GM12878 (cell line): ENCODE data around the gene NDUFB2.

Experiments
- CHD2 ChIP-seq: IDR thresholded peaks from 2 replicates; pipeline ENCODE4 v1.6.1; 2011; ENCODE audit warnings: low read depth, low read length, improper control_type of control experiment, borderline replicate concordance
- CTCF ChIP-seq, 3 experiments: IDR thresholded peaks in 2 of 3; conservative IDR thresholded peaks in 1 of 3; 2 replicates each; pipeline ENCODE4 v1.5.1; 2011; ENCODE audit warnings: low read depth in 3 of 3, low read length in 3 of 3, mild to moderate bottlenecking in 3 of 3, control low read depth in 2 of 3, moderate library complexity in 2 of 3, inconsistent platforms in 1 of 3, mixed read lengths in 1 of 3; ENCODE audit not compliant: control insufficient read depth in 2 of 3, insufficient read depth in 1 of 3; ENCODE audit errors: extremely low read depth in 1 of 3
- MAX ChIP-seq: IDR thresholded peaks from 2 replicates; pipeline ENCODE4 v1.6.1; 2012; ENCODE audit warnings: low read depth, low read length, improper control_type of control experiment
- MEF2B ChIP-seq: fragments of 450-650 bp; IDR thresholded peaks from 2 replicates; pipeline ENCODE4 v1.6.1; 2018; ENCODE audit warnings: mild to moderate bottlenecking, moderate library complexity; ENCODE audit not compliant: partially characterized antibody, poor library complexity, severe bottlenecking
- POLR2A ChIP-seq: IDR thresholded peaks from 2 replicates; pipeline ENCODE4 v1.6.1; 2011; ENCODE audit warnings: low read depth, mild to moderate bottlenecking, low read length
- POLR2AphosphoS5 ChIP-seq: IDR thresholded peaks from 2 replicates; pipeline ENCODE4 v1.6.1; 2011; ENCODE audit warnings: mild to moderate bottlenecking, low read length, inconsistent platforms

GRCh38 chr7:140738280-140738679 lies 41.8 kb downstream of the NDUFB2 start:
- TF ChIP-seq CHD2 = no peak
- TF ChIP-seq POLR2AphosphoS5 = no peak
- no peak for TF ChIP-seq MAX
- TF ChIP-seq CTCF (IDR thresholded peaks at IDR 0.05 in 2 of 3, conservative IDR thresholded peaks at IDR 0.05 in 1 of 3; ENCODE audit: control insufficient read depth in 2 of 3, extremely low read depth in 1 of 3, insufficient read depth in 1 of 3, low read depth in 3 of 3, low read length in 3 of 3) = no peak
- no peak for TF ChIP-seq MEF2B
- TF ChIP-seq POLR2A = no peak
